Measurements from ENCODE around the gene SAP30BP. TPM values are rescaled to one million over a fixed set of nuclear protein-coding genes. Genes with fewer than 3 reads are reported as not detected.

SAP30BP gene
- 83.7 TPM for polyA plus RNA-seq (ENCODE audit: insufficient read length)

- DNase-seq: peak; percentile 99
These were observed at the start of gene SAP30BP, which contains the start of gene RECQL5 for GRCh38 chr17:75666959-75667790. Gene SAP30BP, plus strand, starts transcription at chr17:75667338. Its CDS starts 35 bp downstream, at chr17:75667373. Gene RECQL5, minus strand, starts transcription at chr17:75667154. Its CDS starts 597 bp downstream, at chr17:75666557.

- DNase-seq: no peak
These were observed 49.5 kb upstream of the SAP30BP start for GRCh38 chr17:75617675-75618074.

GRCh38 chr17:75619506-75620431, 47.4 kb upstream of the SAP30BP start:
- DNase-seq: no peak

GRCh38 chr17:75621489-75621888, 45.6 kb upstream of the SAP30BP start:
- no peak for DNase-seq

GRCh38 chr17:75622076-75622475, 45.1 kb upstream of the SAP30BP start:
- no peak for DNase-seq

- DNase-seq: no peak
These were observed 44.3 kb upstream of the SAP30BP start for GRCh38 chr17:75622771-75623273.

GRCh38 chr17:75623386-75623785, 43.8 kb upstream of the SAP30BP start:
- no peak for DNase-seq

GRCh38 chr17:75624021-75624420, 43.1 kb upstream of the SAP30BP start:
- no peak for DNase-seq

GRCh38 chr17:75624714-75625345, 42.3 kb upstream of the SAP30BP start:
- no peak for DNase-seq

GRCh38 chr17:75625813-75626486, 41.2 kb upstream of the SAP30BP start:
- DNase-seq: no peak

- DNase-seq: no peak
These were observed 40.6 kb upstream of the SAP30BP start for GRCh38 chr17:75626496-75627038.

- no peak for DNase-seq
These were observed 40.0 kb upstream of the SAP30BP start for GRCh38 chr17:75627094-75627493.

GRCh38 chr17:75628425-75628824, 38.7 kb upstream of the SAP30BP start:
- no peak for DNase-seq

- no peak for DNase-seq
These were observed 38.0 kb upstream of the SAP30BP start for GRCh38 chr17:75629157-75629556.

- DNase-seq: no peak
These were observed 36.8 kb upstream of the SAP30BP start for GRCh38 chr17:75630071-75630917.

GRCh38 chr17:75631353-75631752, 35.8 kb upstream of the SAP30BP start:
- DNase-seq: no peak

- DNase-seq: no peak
These were observed 34.7 kb upstream of the SAP30BP start for GRCh38 chr17:75632428-75632827.

- peak; percentile 86 for DNase-seq
These were observed 34.2 kb upstream of the SAP30BP start, which contains the start of gene SMIM5 for GRCh38 chr17:75632863-75633485. Gene SMIM5, plus strand, starts transcription at chr17:75633434. Its CDS starts 6,768 bp downstream, at chr17:75640202.

GRCh38 chr17:75633486-75634375, 33.4 kb upstream of the SAP30BP start:
- peak; percentile 93 for DNase-seq
